GM12874 (cell line): ENCODE measurements around the gene PFDN2.

ENCODE experiments used
- CTCF ChIP-seq: IDR thresholded peaks from 2 replicates; pipeline ENCODE4 v1.5.1; 2011; ENCODE audit warnings: low read depth, mild to moderate bottlenecking, control low read depth, low read length, moderate library complexity; ENCODE audit not compliant: insufficient read depth

Gene PFDN2

DNA sequence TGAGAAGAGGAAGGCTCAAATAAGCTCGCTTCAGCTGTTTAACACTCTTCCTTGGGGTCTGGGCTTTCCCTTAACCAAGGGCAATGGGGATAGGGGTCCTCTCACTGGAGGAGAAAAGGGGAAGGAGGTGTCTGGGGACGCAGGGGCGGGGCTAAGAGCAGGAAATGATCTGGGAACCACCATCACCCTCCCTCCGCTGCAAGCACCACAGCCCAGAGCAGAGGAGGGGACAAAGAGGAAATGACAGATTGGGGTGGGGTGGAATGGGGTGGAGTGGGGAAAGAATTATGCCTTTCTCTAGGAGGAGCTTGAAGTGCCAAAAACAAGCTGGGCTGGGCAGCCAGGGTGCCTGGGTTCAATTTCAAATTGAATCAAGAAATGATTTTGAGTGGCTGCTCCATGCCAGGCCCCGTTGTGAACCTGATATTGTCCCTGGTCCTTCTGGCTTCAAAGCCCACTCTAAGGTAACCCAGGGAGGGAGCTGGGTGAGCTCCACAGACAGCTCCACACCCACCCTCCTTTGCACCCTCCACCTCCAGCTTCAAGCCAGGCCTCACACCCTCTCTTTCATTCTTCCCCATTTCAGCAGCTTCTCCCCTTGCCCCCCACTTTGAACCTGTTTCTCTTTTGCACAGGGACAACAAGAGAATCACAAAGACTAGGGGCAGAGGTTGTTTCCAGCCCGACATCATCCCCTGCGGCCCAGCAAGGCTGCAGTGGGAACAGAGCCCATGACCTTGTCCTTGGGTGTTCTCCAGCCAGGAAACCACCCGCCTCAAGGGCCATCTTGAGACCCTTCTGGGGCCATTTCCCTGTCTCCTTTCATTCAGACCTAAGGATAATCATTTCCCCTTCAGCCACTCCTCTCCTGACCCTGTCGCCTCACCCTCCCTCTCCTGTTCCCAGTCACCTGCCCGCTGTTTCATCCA, 49.3 kb downstream of the PFDN2 start:
- no peak for TF ChIP-seq CTCF

DNA sequence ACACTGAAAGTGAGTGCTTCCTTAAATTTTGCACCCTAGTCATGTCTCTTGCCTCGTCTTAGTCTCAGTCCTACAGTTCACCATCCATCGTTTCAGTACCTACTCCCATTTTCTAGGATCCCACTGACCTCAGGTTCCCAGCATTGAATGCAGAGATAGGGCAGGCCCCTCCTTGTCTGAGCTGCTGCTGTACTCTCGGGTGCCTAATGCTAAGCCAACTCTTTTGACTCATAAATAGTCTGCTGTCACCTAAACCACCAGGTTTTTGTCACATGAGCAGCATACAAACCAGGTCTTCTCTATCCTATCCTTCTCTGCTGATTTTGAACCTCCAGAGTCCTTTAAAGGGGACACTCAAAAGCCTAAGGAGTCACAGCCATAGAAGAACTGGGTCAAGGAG, 51.1 kb downstream of the PFDN2 start:
- TF ChIP-seq CTCF = no peak

- TF ChIP-seq CTCF = no peak
Observed at GRCh38 chr1:161061419-161061818, 56.4 kb downstream of the PFDN2 start.

- TF ChIP-seq CTCF = no peak
Observed at GRCh38 chr1:161059293-161059692, 58.5 kb downstream of the PFDN2 start.

GRCh38 chr1:161054805-161055204, 63.0 kb downstream of the PFDN2 start:
- TF ChIP-seq CTCF = no peak

DNA sequence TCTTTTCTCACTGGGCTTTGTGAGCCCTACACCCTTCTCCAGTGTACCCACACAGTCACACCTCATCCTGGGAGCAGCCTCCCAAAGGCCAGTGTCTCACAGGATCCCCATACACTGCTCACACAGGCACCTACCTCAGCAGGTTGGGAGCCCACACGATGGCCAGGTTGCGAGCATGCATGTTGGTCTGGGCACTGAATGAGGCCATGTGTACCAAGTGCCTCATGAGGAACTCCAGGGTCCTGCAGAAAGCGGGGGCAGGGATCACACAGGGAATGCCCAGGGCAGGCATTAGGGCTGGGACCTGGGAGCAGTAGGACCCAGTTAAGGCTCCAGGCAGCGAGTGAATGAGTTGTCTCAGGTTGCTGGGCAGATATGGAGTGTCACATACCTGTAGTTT, 63.6 kb downstream of the PFDN2 start:
- TF ChIP-seq CTCF = no peak

GRCh38 chr1:161052899-161053298, 64.9 kb downstream of the PFDN2 start:
- TF ChIP-seq CTCF = no peak
